Measurements from ENCODE around the gene NRARP.

Gene NRARP

DNA sequence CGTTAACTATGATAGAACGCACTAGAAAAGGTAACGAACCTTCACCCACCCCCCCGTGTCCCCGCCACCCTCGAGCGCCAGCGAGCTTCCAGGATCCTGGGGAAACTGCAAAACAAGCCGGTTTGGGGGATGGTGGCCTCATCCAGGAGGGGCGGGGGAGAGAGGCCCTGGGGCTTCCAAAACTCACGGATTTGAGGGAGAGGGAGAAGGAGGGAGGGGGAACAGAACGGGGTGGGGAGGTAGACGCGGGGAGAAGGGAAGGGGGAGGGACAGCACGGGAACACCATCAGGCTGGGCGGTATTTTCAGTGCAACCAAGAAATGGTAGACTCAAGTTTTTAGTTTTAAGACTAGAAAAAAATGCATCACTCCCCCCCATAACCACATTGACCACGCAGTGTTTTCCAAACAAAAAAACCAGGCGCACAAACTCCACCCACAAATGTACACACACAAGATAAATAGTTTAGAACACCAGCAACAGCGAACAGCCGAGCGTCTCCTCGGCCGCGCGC, 1.4 kb downstream of the NRARP start (continued):
- TF ChIP-seq ZNF701 (tag by site-specific recombination; IDR thresholded peaks at IDR 0.05) (no peak), ZBTB48 (tag by site-specific recombination; IDR thresholded peaks at IDR 0.05) (0 out of 2 replicates have a peak, but pooled peaks have one; percentile 26), ZBTB11 (tag by site-specific recombination; conservative IDR thresholded peaks at IDR 0.05; ENCODE audit: low read depth) (peak; percentile 83), ZNF26 (tag by site-specific recombination; IDR thresholded peaks at IDR 0.05) (no peak), ZNF510 (tag by site-specific recombination; IDR thresholded peaks at IDR 0.05; ENCODE audit: insufficient replicate concordance) (no peak), SP7 (tag by site-specific recombination; IDR thresholded peaks at IDR 0.05) (0 out of 2 replicates have a peak, but pooled peaks have one; percentile 12), ZNF398 (tag by site-specific recombination; IDR thresholded peaks at IDR 0.05) (peak; percentile 96), MZF1 (tag by site-specific recombination; IDR thresholded peaks at IDR 0.05; ENCODE audit: borderline replicate concordance) (no peak), KLF16 (tag by site-specific recombination; IDR thresholded peaks at IDR 0.05) (peak; percentile 21; the same call in 1 of the 2 replicates), ZNF629 (tag by site-specific recombination; IDR thresholded peaks at IDR 0.05) (no peak), ZSCAN4 (tag by site-specific recombination; IDR thresholded peaks at IDR 0.05) (no peak), ZNF513 (tag by site-specific recombination; IDR thresholded peaks at IDR 0.05) (no peak), ZBTB17 (tag by site-specific recombination; IDR thresholded peaks at IDR 0.05) (peak; percentile 26; the same call in 1 of the 2 replicates), ZNF292 (tag by site-specific recombination; IDR thresholded peaks at IDR 0.05; ENCODE audit: borderline replicate concordance, low read depth) (no peak), SP3 (tag by site-specific recombination; IDR thresholded peaks at IDR 0.05) (peak; percentile 42; the same call in 1 of the 2 replicates), ZNF610 (tag by site-specific recombination; IDR thresholded peaks at IDR 0.05; ENCODE audit: borderline replicate concordance) (no peak), ZFHX2 (tag by site-specific recombination; conservative IDR thresholded peaks at IDR 0.05) (0 out of 2 replicates have a peak, but pooled peaks have one; percentile 12), ZNF274 (IDR thresholded peaks at IDR 0.05; ENCODE audit: low read length) (no peak), ZNF274 (tag by site-specific recombination; IDR thresholded peaks at IDR 0.05; ENCODE audit: borderline replicate concordance) (no peak)
- TF ChIP-seq, protein P1, sequence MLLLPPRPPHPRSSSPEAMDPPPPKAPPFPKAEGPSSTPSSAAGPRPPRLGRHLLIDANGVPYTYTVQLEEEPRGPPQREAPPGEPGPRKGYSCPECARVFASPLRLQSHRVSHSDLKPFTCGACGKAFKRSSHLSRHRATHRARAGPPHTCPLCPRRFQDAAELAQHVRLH (tag by site-specific recombination; IDR thresholded peaks at IDR 0.05): no peak
- TF ChIP-seq, protein P2, sequence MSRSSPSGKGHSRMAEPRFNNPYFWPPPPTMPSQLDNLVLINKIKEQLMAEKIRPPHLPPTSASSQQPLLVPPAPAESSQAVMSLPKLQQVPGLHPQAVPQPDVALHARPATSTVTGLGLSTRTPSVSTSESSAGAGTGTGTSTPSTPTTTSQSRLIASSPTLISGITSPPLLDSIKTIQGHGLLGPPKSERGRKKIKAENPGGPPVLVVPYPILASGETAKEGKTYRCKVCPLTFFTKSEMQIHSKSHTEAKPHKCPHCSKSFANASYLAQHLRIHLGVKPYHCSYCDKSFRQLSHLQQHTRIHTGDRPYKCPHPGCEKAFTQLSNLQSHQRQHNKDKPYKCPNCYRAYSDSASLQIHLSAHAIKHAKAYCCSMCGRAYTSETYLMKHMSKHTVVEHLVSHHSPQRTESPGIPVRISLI (tag by site-specific recombination; IDR thresholded peaks at IDR 0.05): peak; percentile 73
- TF ChIP-seq, protein P3, sequence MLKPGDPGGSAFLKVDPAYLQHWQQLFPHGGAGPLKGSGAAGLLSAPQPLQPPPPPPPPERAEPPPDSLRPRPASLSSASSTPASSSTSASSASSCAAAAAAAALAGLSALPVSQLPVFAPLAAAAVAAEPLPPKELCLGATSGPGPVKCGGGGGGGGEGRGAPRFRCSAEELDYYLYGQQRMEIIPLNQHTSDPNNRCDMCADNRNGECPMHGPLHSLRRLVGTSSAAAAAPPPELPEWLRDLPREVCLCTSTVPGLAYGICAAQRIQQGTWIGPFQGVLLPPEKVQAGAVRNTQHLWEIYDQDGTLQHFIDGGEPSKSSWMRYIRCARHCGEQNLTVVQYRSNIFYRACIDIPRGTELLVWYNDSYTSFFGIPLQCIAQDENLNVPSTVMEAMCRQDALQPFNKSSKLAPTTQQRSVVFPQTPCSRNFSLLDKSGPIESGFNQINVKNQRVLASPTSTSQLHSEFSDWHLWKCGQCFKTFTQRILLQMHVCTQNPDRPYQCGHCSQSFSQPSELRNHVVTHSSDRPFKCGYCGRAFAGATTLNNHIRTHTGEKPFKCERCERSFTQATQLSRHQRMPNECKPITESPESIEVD (tag by site-specific recombination; IDR thresholded peaks at IDR 0.05): peak; percentile 40; the same call in 1 of the 2 replicates
